Measurements from ENCODE around the gene VPS26C. TPM values are rescaled to one million over a fixed set of nuclear protein-coding genes. Genes with fewer than 3 reads are reported as not detected.

The VPS26C gene
- total RNA-seq, 1 experiment from 2014 or later: 42.1 TPM

GRCh38 chr21:37200641-37201480 lies 66.3 kb downstream of the VPS26C start:
- intact Hi-C loops (cut with micrococcal nuclease): loop anchor here (10.0 kb wide), 1 partner anchor 56 kb away; no protein-coding TSS in a partner anchor
- H2AFZ ChIP-seq (ENCODE audit: low read depth, low read length, poor library complexity, severe bottlenecking): no peak overlapping the region
- no peaks in the 10 kb centered on the region for H3K27me3 ChIP-seq (ENCODE audit: insufficient read depth, low read length)
- CTCF ChIA-PET: no interaction called here
- H3K4me1 ChIP-seq (ENCODE audit: control insufficient read depth in 1 of 2, insufficient read depth in 2 of 2, low read length in 2 of 2): peaks cover 15 to 44% of the 10 kb centered on the region in 2 experiments
- no peak overlapping the region for H3K27ac ChIP-seq (ENCODE audit: low read depth, low read length)
- H3K79me2 ChIP-seq (ENCODE audit: insufficient read depth, low read length): no peaks in the 10 kb centered on the region
- DNase-seq (ENCODE audit: low read depth, low spot score) (no peak), ATAC-seq (no peak)
- RAD21 ChIA-PET (ENCODE audit: low non-redundant PET in 1 of 2, low total read pairs in 2 of 2, uncharacterized antibody in 2 of 2, unreplicated experiment in 2 of 2): no interaction called here
- no peak overlapping the region for H3K9ac ChIP-seq (ENCODE audit: low read length)
- H3K9me2 ChIP-seq (ENCODE audit: insufficient read depth): no peaks in the 10 kb centered on the region
- H3K4me3 ChIP-seq (replicated peaks in 1 of 2; ENCODE audit: low read depth in 1 of 2, low read length in 2 of 2): no peak overlapping the region
- H4K20me1 ChIP-seq (ENCODE audit: insufficient read depth): no peaks in the 10 kb centered on the region
- BruUV-seq (replicated peaks): no TSS peak
- POLR2A ChIA-PET: interaction anchor here (1.5 kb wide), 1 partner anchor 66 kb away, joined by 3 read pairs; the partner anchor contains the start of gene VPS26C
- no peaks in the 10 kb centered on the region for H3K9me3 ChIP-seq (ENCODE audit: control insufficient read depth in 1 of 2, insufficient read depth in 1 of 2, low read depth in 1 of 2, low read length in 2 of 2)
- H3K36me3 ChIP-seq (ENCODE audit: control insufficient read depth in 1 of 2, insufficient read depth in 2 of 2, low read length in 2 of 2): peaks cover 16 to 19% of the 10 kb centered on the region in 2 experiments; a peak in 3 of 4 replicates
- no peak for TF ChIP-seq REST (IDR thresholded peaks at IDR 0.05; ENCODE audit: low read depth)
- TF ChIP-seq EGR1 (IDR thresholded peaks at IDR 0.05; ENCODE audit: low read depth): no peak
- no peak for TF ChIP-seq SRF (IDR thresholded peaks at IDR 0.05; ENCODE audit: low read depth)
- no peak for TF ChIP-seq ZNF274 (IDR thresholded peaks at IDR 0.05; ENCODE audit: low read depth, low read length)
- TF ChIP-seq CBX3 (IDR thresholded peaks at IDR 0.05; ENCODE audit: low read depth): no peak
- TF ChIP-seq, protein P1, sequence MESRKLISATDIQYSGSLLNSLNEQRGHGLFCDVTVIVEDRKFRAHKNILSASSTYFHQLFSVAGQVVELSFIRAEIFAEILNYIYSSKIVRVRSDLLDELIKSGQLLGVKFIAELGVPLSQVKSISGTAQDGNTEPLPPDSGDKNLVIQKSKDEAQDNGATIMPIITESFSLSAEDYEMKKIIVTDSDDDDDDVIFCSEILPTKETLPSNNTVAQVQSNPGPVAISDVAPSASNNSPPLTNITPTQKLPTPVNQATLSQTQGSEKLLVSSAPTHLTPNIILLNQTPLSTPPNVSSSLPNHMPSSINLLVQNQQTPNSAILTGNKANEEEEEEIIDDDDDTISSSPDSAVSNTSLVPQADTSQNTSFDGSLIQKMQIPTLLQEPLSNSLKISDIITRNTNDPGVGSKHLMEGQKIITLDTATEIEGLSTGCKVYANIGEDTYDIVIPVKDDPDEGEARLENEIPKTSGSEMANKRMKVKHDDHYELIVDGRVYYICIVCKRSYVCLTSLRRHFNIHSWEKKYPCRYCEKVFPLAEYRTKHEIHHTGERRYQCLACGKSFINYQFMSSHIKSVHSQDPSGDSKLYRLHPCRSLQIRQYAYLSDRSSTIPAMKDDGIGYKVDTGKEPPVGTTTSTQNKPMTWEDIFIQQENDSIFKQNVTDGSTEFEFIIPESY (IDR thresholded peaks at IDR 0.05; ENCODE audit: extremely low read depth, insufficient replicate concordance, low read length): no peak
- TF ChIP-seq SIN3A (IDR thresholded peaks at IDR 0.05; ENCODE audit: low read depth): no peak
- TF ChIP-seq TCF7L2 (IDR thresholded peaks at IDR 0.05; ENCODE audit: borderline replicate concordance, extremely low read depth, insufficient read depth, insufficient read length): no peak
- TF ChIP-seq CEBPB (IDR thresholded peaks at IDR 0.05; ENCODE audit: low read depth): no peak
- no peak overlapping the region for H3K4me2 ChIP-seq (ENCODE audit: low read length)
